ENCODE results near the gene GOLGA6B.
A peak's percentile ranks its signal among the peaks of the same experiment; 100 is the strongest.
"Not testable (repeated sequence)": the region's sequence is repeated elsewhere in the genome, so short reads cannot be mapped to it uniquely, and the experiment has no call there.

Gene GOLGA6B

GRCh38 chr15:72654397-72654796, at the start of gene GOLGA6B:
GOLGA6B (plus strand) TSS chr15:72654697; CDS start chr15:72654738, 41 bp downstream.
- DNase-seq (ENCODE audit: low spot score), result not testable (repeated sequence)

- DNase-seq (ENCODE audit: low spot score), result peak; percentile 88
These were observed 49.7 kb upstream of the GOLGA6B start for GRCh38 chr15:72604794-72605193.

- DNase-seq (ENCODE audit: low spot score), result not testable (repeated sequence)
These were observed 46.4 kb upstream of the GOLGA6B start for GRCh38 chr15:72608084-72608483.

GRCh38 chr15:72609862-72610261, 44.6 kb upstream of the GOLGA6B start:
- DNase-seq (ENCODE audit: low spot score), result no peak

- not testable (repeated sequence) for DNase-seq (ENCODE audit: low spot score)
These were observed 42.2 kb upstream of the GOLGA6B start for GRCh38 chr15:72612324-72612723.

- DNase-seq (ENCODE audit: low spot score), result no peak
These were observed 39.5 kb upstream of the GOLGA6B start for GRCh38 chr15:72614810-72615532.

- DNase-seq (ENCODE audit: low spot score), result not testable (repeated sequence)
These were observed 38.8 kb upstream of the GOLGA6B start for GRCh38 chr15:72615533-72616233.

GRCh38 chr15:72616491-72617210, 37.8 kb upstream of the GOLGA6B start:
- DNase-seq (ENCODE audit: low spot score), result no peak

GRCh38 chr15:72623854-72624253, 30.6 kb upstream of the GOLGA6B start:
- DNase-seq (ENCODE audit: low spot score), result not testable (repeated sequence)

- DNase-seq (ENCODE audit: low spot score), result not testable (repeated sequence)
These were observed 28.3 kb upstream of the GOLGA6B start for GRCh38 chr15:72626153-72626552.

- DNase-seq (ENCODE audit: low spot score), result peak; percentile 37
These were observed 26.0 kb upstream of the GOLGA6B start for GRCh38 chr15:72628249-72629067.

- not testable (repeated sequence) for DNase-seq (ENCODE audit: low spot score)
These were observed 25.4 kb upstream of the GOLGA6B start for GRCh38 chr15:72629068-72629570.

- not testable (repeated sequence) for DNase-seq (ENCODE audit: low spot score)
These were observed 17.8 kb upstream of the GOLGA6B start for GRCh38 chr15:72636519-72637282.

- not testable (repeated sequence) for DNase-seq (ENCODE audit: low spot score)
These were observed 14.6 kb upstream of the GOLGA6B start for GRCh38 chr15:72639759-72640483.

- DNase-seq (ENCODE audit: low spot score), result not testable (repeated sequence)
These were observed 12.2 kb upstream of the GOLGA6B start for GRCh38 chr15:72642271-72642670.

GRCh38 chr15:72648631-72649253, 5.8 kb upstream of the GOLGA6B start:
- DNase-seq (ENCODE audit: low spot score), result not testable (repeated sequence)

- DNase-seq (ENCODE audit: low spot score), result not testable (repeated sequence)
These were observed 1.5 kb downstream of the GOLGA6B start for GRCh38 chr15:72656014-72656413.

- not testable (repeated sequence) for DNase-seq (ENCODE audit: low spot score)
These were observed 6.6 kb downstream of the GOLGA6B start for GRCh38 chr15:72661081-72661480.

- DNase-seq (ENCODE audit: low spot score), result not testable (repeated sequence)
These were observed 9.4 kb downstream of the GOLGA6B start for GRCh38 chr15:72663931-72664330.
